ENCODE data around the gene BLACAT1.

Gene BLACAT1

DNA sequence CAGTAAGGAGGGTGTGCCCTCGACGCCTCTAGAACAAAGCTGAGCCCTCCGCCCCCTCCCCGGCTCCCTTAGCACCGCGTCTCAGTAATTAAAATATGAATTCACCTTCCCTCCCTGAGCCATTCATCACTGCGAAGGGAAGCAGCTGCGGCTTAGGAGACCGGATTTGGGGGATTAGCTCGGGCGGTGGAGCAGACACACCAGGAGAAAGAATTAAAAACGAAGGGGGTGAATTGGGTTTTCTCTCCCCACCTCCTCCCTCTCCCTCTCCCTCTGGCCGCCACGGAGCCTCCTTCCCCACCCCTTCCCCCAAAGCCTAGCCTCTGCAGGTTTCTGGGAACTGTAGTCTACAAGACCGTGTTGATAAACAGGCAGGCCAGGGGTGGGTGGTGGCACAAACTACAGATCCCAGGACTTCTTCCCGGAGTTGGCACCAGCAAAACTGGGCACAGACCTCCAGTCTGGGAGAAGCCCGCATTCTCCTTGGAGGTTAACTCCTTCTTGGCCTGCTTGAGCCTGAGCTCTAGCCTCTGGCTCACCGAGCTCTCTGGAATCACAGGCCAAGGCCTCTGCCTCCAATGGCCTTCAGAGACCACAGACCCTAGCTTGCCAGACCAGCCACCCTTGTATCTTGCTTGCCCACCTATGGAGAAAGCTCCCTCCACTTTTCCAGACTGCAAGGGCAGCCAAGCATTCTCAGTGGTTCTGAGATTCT is 10.8 kb downstream of the BLACAT1 start:
- H3K27ac Mint-ChIP-seq = no peak overlapping the region
- DNase-seq (ENCODE audit: low spot score) = no peak
- no peak overlapping the region for H3K4me3 Mint-ChIP-seq
- H3K36me3 Mint-ChIP-seq (ENCODE audit: low read depth) = no peaks in the 10 kb centered on the region
- peaks cover 8% of the 10 kb centered on the region for H3K27me3 Mint-ChIP-seq (ENCODE audit: low read depth)
- H3K9me3 Mint-ChIP-seq = no peaks in the 10 kb centered on the region
- peaks cover 13% of the 10 kb centered on the region for H3K4me1 Mint-ChIP-seq (ENCODE audit: low read depth)

DNA sequence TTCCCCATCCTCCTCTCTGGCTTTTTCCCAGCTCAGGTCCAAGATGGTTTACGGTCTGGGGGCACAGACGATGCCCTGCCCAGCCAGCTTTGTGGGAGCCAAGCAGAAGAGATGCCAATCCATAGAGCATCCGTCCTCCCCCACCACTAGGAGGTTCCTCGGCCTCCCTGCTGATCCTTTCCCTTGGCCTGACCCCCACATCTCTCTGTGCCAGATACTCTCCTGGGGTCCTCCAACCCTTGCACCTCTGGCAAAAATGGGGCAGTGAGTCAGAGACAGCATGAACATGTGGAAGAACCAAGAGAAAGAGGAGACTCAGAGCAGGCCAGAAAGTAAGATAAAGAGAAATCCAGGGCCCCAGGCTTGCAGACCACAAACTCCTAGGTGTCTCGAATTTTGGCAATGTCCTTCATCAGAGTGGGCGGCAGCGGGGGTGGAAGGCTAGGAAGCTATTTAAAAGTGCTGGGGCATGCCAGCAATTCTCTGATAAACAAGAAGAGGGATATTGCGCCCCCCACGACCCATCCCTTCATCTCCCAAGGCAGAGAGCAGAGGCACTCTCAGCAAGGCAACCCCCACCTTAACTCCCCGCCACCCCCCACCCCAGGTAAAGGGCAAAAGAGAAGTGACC is 11.4 kb downstream of the BLACAT1 start:
- no peak overlapping the region for H3K4me3 Mint-ChIP-seq
- H3K36me3 Mint-ChIP-seq (ENCODE audit: low read depth) = no peaks in the 10 kb centered on the region
- no peaks in the 10 kb centered on the region for H3K9me3 Mint-ChIP-seq
- peaks cover 8% of the 10 kb centered on the region for H3K27me3 Mint-ChIP-seq (ENCODE audit: low read depth)
- H3K27ac Mint-ChIP-seq = no peak overlapping the region
- H3K4me1 Mint-ChIP-seq (ENCODE audit: low read depth) = peaks cover 16% of the 10 kb centered on the region
- DNase-seq (ENCODE audit: low spot score) = no peak

DNA sequence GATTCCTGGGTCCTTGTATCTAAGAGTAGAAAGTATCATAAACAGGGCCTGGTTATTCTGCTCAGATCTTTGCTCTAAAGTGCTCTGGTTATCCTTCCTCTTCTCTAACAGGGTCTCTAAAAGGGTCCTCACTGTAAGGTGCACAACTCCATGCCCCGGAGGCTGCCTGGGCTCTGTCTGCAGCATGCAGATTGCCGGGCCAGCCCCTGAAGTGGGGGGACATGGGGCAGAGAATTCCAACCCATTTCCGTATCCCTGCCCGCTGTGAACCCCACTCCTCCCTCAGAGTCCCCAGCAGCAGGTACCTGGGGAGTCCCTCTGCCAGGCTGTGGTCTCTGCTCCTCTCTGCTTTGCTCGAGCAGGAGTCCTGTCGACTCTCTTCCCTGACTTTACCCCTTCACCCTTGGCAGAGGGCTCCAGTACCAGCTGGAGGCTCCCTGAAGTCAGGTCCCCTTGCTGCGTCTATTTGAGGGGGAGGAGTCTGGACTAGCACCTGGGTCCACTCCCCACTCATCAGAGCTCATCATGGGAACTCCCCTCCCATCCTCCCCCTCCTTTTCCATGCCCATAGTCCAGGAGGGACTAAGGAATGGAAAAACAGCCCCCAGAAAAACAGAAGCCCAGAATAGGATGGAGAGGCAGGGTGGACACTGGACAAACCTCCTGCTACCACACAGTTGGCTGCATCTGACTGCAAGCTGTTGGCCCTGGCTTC is 12.1 kb downstream of the BLACAT1 start:
- H3K27me3 Mint-ChIP-seq (ENCODE audit: low read depth) = peaks cover 9% of the 10 kb centered on the region
- no peaks in the 10 kb centered on the region for H3K9me3 Mint-ChIP-seq
- H3K4me1 Mint-ChIP-seq (ENCODE audit: low read depth) = peaks cover 16% of the 10 kb centered on the region
- H3K27ac Mint-ChIP-seq = no peak overlapping the region
- no peak for DNase-seq (ENCODE audit: low spot score)
- H3K4me3 Mint-ChIP-seq = no peak overlapping the region
- H3K36me3 Mint-ChIP-seq (ENCODE audit: low read depth) = no peaks in the 10 kb centered on the region

DNA sequence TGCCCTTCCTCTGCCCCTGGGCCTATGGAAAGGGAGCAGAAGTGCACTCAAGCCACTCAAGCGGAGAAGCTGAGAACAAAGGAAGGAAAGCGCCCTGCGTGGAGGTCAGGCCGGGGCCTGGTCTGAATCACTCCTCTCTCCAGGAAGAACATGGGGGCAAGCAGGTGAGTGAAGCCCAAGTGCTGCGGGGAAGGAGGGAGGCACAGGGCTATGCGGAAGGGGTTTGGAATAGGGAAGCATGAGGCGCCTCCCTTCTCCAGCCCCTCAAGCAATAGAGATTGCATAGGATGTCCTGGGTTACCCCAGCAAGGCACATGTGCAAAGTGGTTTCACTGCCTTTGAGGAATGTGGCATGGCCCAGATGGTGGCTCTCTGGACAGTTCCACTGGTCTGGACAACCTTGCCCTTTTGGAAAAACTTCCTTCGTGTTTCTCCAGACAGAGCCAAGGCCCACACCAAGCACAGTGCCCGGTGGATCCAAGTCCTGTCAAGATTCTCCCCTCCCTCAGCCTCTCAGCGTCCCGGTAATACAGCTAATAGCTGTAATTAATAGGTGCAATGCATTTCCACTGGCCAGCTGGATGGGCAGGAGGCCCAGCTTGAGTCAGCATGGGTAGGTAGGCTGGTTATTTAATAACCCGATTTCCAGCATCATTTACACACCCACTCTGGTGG is 13.7 kb downstream of the BLACAT1 start:
- H3K4me3 Mint-ChIP-seq = no peak overlapping the region
- no peaks in the 10 kb centered on the region for H3K36me3 Mint-ChIP-seq (ENCODE audit: low read depth)
- H3K4me1 Mint-ChIP-seq (ENCODE audit: low read depth) = peaks cover 16% of the 10 kb centered on the region
- H3K27me3 Mint-ChIP-seq (ENCODE audit: low read depth) = peaks cover 10% of the 10 kb centered on the region
- DNase-seq (ENCODE audit: low spot score) = no peak
- H3K9me3 Mint-ChIP-seq = no peaks in the 10 kb centered on the region
- H3K27ac Mint-ChIP-seq = no peak overlapping the region

DNA sequence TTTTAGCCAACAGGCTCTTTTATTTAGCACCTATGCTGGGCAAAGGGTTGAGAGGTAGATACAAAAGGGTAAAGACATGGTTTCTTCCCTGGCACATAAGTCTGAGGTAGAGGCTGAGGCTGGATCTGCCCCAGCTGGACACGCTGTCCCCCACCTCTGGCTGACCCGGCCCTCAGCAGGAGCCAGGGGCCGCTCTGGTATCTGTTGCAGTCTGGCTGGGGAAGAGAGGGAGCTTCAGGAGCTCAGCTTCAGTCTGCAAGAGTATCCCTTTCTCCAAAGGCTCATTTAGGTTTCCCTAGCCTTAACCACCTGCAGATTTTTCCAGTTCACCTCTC is 14.2 kb downstream of the BLACAT1 start:
- peak overlapping the region; percentile 78 for H3K4me3 Mint-ChIP-seq

DNA sequence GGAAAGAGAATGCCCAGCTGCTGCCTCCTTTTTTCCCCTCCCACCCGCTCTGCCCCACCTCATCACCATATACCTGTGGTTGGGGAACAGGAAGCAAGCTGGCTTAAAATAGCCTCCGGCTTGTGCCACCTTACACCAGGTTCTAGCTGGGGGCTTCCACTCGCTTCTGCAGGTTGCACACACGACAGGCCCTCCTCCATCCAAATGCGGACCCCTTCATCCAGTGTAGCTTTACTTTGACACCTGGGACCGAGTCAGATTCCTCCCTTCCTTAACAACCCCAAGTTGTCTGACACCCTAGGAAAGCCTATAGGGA is 14.6 kb downstream of the BLACAT1 start:
- H3K9me3 Mint-ChIP-seq = no peaks in the 10 kb centered on the region
- DNase-seq (ENCODE audit: low spot score) = no peak
- H3K36me3 Mint-ChIP-seq (ENCODE audit: low read depth) = no peaks in the 10 kb centered on the region
- peak overlapping the region; percentile 78 for H3K4me3 Mint-ChIP-seq
- H3K27me3 Mint-ChIP-seq (ENCODE audit: low read depth) = peaks cover 19% of the 10 kb centered on the region
- peak overlapping the region; percentile 87 for H3K27ac Mint-ChIP-seq
- peaks cover 16% of the 10 kb centered on the region for H3K4me1 Mint-ChIP-seq (ENCODE audit: low read depth)

More for the DNA sequence above, 14.2 kb downstream of the BLACAT1 start:
- Mint-ChIP-seq H3K4me1 (ENCODE audit: low read depth) (peaks cover 16% of the 10 kb centered on the region), H3K27ac (peak overlapping the region; percentile 87), H3K36me3 (ENCODE audit: low read depth) (no peaks in the 10 kb centered on the region), H3K27me3 (ENCODE audit: low read depth) (peaks cover 15% of the 10 kb centered on the region), H3K9me3 (no peaks in the 10 kb centered on the region)
- DNase-seq (ENCODE audit: low spot score) = no peak

DNA sequence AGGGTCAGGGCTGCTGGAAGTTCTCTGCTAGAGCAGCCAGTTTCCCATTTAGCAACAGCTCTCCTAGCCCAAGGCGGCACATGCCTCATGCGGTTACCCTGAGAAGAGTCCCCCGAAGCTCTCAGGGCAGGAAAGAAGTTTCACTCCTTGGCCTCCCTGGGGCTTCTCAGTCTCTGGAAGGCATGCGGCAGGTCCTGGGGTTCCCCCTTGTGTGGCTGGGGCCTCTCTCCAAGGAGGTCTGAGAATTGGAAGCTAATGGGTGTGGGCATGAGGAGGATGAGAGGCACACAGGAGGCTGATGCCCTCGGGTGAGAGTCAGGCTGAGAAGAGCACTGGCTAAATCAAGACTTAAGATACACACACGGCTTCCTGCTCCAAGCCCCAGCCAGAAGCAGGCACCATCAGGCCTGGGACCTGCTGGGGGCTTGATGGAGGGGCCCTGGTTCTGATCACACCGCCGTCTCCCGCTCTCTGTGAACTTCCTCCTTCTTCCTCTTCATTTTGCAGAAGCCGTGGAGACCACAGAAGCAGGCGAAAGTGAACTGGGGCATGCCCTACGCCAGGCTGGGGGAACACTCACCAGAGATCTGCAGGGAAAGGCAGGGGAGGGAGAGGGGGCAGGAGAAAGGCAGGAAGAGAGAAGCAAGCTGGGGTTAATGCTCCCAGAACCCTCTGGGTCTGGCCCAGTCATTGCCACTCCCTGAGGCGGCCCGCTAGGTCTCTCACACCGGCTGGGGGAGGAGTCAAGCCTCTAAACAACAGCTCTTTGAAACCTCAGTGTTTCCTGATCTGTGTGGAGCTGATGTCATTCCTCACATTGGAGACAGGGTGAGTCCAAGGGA is 15.1 kb downstream of the BLACAT1 start:
- peak; percentile 62 for DNase-seq (ENCODE audit: low spot score)
- Mint-ChIP-seq H3K4me3 (peak overlapping the region; percentile 78), H3K9me3 (no peaks in the 10 kb centered on the region), H3K27ac (peak overlapping the region; percentile 87), H3K27me3 (ENCODE audit: low read depth) (peaks cover 21% of the 10 kb centered on the region), H3K36me3 (ENCODE audit: low read depth) (no peaks in the 10 kb centered on the region), H3K4me1 (ENCODE audit: low read depth) (peaks cover 16% of the 10 kb centered on the region)

DNA sequence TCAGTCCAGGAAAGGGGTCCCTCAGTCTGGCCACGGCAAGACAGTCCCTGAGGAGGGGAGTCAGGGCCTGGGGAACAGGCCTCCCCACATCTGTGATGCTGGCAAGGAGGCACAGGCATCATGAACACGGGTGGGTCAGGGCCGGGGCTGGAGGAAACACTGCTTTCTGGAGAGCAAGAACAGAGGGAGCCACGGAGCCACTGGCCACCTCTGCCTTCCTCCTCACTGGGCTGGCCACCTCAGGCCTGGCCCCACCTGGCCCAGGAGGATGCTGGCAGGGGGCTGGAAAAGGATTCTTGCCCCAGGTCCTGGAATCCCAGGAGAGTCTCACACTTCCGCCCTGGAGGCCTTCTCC is 15.7 kb downstream of the BLACAT1 start:
- Mint-ChIP-seq H3K36me3 (ENCODE audit: low read depth) (no peaks in the 10 kb centered on the region), H3K27me3 (ENCODE audit: low read depth) (peaks cover 21% of the 10 kb centered on the region), H3K9me3 (no peaks in the 10 kb centered on the region), H3K27ac (peak overlapping the region; percentile 87), H3K4me1 (ENCODE audit: low read depth) (peaks cover 16% of the 10 kb centered on the region), H3K4me3 (peak overlapping the region; percentile 78)
- no peak for DNase-seq (ENCODE audit: low spot score)

DNA sequence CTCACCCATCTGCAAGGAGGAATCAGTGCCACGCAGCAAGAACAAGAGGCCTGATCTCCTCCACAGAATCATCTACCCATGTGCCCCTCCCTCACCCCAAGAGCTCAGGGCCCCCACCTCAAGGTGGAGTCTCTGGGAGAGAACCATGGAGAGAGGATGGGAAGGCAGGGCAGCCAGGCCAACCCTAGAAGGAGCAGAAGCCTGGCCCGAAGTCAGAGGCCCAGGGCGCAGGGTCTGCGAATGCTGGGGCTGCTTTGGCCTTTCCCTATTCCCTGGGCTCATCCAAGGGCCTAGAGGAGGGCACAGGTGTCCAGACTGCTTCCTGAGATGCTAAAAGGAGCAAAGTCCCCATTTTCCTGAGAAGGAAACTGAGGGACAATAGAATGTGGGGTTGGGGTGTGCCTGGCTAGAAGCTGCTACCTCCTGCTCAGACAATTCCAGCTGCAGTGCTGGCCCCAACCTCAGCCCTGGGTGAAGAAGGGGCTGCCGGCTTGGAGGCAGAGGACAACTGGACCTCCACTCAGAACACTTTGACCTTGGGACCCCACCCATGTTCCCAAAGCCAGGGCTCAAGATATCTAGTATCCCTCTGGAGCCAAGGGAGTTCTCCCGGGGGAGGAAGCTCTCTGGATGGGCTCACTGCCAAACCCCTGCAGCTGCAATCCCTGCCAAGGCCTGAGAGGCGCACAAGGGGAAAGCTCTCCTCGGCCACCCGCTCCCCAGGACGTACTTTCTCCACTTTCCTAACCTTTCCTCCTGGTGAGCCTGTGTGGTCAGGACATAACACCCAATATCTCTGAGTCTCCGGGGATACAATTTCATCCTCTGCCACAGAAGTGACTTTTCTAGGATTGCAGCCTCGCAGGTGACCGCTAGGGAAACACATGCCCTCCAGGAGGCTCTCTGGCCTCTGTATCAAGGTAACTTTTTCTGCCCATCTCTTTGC is 17.4 kb downstream of the BLACAT1 start:
- H3K4me3 Mint-ChIP-seq = no peak overlapping the region
- no peak overlapping the region for H3K27ac Mint-ChIP-seq
- H3K9me3 Mint-ChIP-seq = no peaks in the 10 kb centered on the region
- peaks cover 25% of the 10 kb centered on the region for H3K27me3 Mint-ChIP-seq (ENCODE audit: low read depth)
- no peak for DNase-seq (ENCODE audit: low spot score)
- H3K4me1 Mint-ChIP-seq (ENCODE audit: low read depth) = peaks cover 16% of the 10 kb centered on the region
- H3K36me3 Mint-ChIP-seq (ENCODE audit: low read depth) = no peaks in the 10 kb centered on the region

DNA sequence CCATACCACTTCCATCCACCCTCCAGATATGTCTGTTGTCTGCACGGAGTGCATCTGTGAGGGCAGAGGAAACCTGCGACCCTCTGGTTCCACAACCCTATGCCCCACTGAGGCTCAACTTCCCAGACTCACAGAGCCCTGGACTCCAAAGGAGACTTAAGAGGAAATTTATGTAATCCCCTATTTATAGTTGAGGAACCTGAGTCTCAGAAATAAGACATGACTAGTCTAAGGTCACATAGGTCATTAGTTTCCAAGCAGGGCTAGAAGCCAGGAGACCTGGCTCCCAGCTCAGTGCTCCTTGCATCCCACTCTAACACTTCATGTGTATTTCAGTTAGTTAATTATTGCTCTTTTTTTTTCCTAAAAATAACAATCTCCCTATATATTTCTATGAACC is 18.3 kb downstream of the BLACAT1 start:
- Mint-ChIP-seq H3K9me3 (no peaks in the 10 kb centered on the region), H3K4me3 (no peak overlapping the region), H3K4me1 (ENCODE audit: low read depth) (peaks cover 16% of the 10 kb centered on the region), H3K27ac (no peak overlapping the region), H3K36me3 (ENCODE audit: low read depth) (no peaks in the 10 kb centered on the region), H3K27me3 (ENCODE audit: low read depth) (peaks cover 26% of the 10 kb centered on the region)
- no peak for DNase-seq (ENCODE audit: low spot score)

DNA sequence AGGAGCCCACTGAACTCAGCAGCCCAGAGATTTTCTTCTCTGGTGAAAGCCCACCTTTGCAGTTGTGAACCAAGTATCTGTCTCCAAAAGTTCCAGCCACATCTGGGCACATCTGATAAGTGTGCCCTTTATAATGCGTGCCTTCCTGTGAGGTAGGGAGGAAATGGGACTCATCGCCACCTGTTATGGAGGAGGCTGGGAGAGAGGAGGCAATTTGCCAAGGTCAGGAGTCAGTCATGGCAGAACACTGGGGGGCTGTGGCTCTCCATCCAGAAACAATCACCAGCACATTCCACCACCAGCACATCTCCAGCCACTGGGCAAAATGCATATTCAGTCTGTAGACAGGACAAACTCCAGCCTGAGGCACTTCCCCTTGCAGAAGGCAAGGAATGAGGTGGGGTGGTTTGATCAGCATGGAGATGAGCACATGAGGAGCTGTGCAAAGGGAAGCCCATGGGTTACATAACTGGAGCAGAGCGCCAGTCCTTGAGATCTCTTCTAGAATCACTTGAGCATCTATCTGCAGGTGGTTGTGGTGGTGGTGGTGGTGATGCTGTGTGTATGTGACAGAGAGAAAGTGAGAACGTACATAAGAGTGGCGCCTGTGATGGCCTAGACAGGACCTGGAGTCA is 19.0 kb downstream of the BLACAT1 start:
- Mint-ChIP-seq H3K4me3 (no peak overlapping the region), H3K4me1 (ENCODE audit: low read depth) (peaks cover 16% of the 10 kb centered on the region), H3K9me3 (no peaks in the 10 kb centered on the region), H3K36me3 (ENCODE audit: low read depth) (no peaks in the 10 kb centered on the region), H3K27me3 (ENCODE audit: low read depth) (peaks cover 28% of the 10 kb centered on the region), H3K27ac (no peak overlapping the region)
- DNase-seq (ENCODE audit: low spot score) = no peak

All from T-helper 2 cell treated with Interferon-gamma antibody and Interleukin-4, amounts not matched to agents 5 μg/mL and 100 μg/mL, for 36 hours (primary cell).